Colon (tissue), 2 donors: ENCODE data around the gene PGR.

Experiments used
- FAIRE-seq: peaks from 2 replicates; lab custom pipeline; 2012; peaks lifted over from hg19 to GRCh38; lab: Jason Lieb, UNC
- donor health status: control.
- donor health status: control.

Gene PGR

DNA sequence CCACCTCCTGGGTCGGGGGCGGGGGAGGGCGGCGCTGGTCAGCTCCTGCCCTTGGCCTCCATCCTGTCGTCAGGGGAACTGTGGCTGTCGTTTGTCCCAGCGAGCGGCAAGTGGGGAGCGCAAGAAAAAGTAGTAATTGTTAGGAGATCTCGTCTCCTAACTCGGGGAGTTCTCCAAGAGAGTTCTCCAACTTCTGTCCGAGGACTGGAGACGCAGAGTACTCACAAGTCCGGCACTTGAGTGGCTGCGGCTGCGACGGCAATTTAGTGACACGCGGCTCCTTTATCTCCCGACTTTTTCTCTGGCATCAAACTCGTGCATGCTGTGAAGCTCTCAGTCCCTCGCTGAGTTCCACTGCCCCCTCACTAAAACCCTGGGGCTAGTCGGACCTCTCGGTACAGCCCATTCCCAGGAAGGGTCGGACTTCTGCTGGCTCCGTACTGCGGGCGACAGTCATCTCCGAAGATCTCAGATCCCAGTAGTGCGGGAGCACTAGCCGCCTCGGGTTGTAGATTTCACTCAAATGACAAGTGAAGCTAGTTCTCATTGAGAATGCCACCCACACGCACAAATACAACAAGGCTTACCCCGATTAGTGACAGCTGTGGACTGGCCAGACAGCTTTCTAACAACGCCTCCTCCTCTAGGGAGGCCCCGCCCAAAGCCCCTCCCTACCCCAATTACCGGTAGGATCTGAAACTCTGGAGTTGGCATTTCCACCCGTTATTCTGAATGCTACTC is at the start of gene PGR:
TSS of gene PGR (minus strand) at position 611 of the 741 bp plus-strand sequence. CDS start 743 bp downstream, outside the sequence.
- no peak for FAIRE-seq

DNA sequence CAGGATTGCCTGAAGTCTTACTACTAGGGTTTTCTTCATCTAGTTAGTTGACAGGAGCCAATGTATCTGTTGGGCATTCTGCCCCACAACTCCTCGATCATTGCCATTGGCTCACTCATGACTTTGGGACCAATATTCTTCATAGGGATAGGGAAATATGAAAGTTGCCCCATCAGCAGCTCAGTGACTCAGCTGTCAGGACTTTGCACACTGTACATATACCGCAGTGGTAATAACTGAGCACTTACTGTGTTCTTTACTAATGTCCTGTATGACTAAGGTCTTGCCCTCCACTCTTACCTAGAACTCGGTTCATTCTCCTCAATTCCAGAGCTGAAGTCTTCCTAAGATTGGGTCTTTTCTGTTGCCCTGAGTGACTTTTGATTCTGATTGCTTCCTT is 46.8 kb upstream of the PGR start:
- FAIRE-seq = no peak

DNA sequence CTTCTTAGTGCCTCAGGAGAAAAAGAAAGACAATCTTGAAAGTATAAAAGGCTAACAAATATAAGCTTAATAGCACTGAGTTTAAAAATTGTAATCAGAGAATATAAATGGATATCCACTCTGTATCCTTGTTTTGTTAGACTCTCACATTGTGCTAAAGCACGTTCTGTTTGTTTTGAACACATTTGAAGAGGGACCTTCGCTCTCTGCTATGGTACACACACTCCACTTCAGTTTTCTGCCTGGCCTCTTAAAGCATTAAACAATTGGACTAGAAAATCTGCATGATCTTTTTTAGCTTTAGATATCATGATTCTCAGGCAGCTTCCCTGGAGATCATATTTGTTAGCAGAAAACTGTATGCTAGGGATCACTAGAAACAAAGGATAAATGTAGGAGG is 40.3 kb upstream of the PGR start:
- no peak for FAIRE-seq

DNA sequence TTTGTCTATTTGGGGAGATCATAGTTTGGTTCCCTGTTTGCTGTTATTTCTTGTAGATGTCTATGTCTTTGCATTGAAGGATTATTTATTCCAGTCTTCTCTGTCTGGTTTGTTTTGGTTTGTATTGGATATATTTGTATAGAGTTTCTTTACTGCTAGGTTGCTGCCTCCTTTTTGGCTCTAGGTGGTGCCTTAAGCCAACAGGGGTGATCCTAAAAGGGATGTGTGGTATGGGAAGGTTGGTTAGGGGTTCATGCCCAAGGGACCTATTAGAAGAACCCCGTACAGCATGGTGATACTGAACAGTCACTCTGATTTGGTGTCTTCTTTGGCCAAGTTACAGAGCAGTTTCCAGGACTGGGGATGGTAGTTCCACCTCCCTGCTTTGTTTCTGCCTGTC is 36.4 kb upstream of the PGR start:
- FAIRE-seq = no peak

DNA sequence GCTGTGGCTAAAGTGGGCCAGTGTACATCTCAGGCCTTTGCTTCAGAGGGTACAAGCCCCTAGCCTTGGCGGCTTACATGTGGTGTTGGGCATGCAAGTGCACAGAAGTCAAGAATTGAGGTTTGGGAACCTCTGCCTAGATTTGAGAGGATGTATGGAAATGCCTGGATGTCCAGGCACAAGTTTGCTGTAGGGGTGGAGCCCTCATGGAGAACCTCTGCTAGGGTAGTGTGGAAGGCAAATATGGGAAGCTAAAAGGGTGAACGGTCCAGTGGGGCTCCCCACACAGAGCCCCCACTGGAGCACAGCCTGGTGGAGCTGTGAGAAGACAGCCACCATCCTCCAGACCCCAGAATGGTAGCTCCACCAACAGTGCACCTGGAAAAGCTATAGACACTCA is 28.5 kb upstream of the PGR start:
- no peak for FAIRE-seq

DNA sequence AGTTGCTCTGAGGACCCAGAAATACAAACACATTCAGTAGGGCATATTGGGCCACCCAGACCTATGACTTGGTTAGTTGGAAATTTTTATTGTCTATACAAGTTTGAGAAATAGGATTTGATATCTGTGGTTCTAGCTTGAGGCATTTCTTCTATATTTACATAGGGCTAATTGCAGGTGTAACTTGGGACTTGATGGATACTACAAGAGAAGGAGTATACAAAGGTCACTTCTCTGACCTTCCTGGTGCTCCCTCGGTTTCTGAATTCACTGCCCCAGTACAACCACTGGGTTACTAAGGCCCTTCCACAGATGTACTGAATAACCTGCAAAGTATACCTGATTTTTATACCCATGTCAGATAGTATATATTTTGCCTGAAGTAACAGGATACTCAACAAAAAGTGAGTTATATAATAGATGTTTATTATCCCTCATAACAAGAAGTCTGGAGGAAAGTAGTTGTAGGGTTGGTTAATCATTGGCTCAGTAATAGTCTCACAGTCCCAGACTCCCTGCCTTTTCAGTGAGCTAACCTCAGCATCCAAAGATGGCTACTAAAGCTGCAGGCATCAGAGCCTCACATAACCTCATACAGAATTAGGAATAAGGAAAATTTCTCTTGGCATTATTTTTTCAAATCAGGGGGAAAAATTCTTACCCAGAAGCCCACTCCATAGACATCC is 8.8 kb upstream of the PGR start:
- no peak for FAIRE-seq

DNA sequence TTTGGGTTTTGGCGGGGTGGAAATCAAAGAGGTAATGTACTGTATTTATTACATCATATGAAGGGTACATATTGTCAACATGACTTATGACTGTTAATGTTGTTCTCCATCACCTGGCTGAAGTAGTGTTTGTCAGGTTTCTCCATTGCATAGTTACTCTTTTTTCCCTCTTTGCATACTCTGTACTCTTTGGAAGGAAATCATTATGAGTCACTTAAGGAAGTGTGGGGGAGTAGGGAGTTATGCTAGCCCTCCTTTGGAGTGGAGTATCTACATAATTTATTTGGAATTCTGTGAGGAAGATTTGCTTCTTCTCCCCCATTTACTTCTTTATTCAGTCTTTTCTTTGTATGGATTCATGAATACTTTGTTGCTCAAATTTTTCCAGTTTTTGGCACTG is 3.6 kb upstream of the PGR start:
- FAIRE-seq = no peak

DNA sequence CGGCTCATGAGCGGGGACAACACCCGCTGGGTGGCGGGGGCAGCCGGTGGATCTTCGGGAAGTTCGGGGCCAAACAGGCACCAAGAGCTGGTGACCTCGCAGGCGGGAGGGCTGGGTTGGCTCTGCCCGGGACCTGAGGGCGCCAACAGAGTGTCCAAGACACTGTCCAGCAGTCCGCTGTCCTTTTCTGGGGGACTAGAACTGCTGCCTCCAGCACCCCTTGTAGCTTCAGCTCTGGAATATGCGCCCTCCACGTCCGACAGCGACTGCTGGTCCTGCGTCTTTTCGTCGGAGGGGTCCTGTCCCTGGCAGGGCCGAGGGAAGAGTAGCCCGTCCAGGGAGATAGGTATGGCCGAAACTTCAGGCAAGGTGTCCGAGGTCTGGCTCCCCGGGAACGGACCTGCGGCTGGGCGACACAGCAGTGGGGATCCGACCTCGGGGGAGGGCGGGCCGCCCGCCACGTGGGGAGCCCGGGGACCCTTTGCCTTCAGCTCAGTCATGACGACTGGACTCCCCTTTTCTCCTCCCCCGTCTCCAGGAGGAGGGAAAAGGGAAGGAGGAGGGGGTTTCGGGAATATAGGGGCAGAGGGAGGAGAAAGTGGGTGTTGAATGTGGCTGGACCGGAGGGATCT is 926 bp downstream of the PGR start:
- FAIRE-seq = no peak

DNA sequence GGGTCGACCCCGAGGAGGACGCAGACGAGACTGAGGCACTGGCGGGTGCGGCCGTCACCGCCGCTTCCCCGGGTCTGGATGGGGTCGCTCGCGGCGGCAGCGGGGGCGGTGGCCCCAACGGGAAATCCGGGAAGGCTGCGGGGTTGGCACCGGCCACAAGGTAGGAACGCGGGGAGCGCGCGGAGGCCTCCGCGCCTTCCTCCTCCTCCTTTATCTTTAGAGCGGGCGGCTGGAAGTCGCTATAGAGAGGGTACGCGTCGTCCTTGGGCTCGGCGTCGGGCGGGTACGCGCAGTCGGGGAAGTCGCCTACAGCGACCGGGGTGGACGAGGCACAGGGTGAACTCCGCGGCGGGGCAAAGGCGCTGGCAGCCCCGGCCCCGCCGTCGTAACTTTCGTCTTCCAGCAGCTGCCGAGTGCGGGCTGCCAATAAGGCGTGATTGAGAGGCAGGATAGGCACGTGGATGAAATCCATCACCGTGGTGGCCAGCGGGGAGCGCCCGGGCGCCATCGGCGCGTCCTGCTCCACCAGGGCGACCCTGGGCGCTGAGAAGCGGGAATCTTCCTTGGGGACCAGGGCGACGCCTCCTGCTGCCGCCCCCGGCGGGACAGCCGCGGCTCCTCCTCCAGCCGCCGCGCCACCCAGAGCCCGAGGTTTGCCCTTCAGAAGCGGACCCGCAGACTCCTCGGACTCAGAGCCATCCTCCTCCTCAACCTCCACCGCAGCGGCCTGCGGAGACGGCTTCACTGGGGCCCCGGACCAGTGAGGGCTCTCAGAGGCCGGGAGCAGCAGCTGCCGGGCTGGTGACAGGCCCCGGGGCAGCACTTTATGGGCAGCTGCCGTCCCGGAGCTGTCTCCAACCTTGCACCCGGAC is 1.7 kb downstream of the PGR start:
- FAIRE-seq = no peak

DNA sequence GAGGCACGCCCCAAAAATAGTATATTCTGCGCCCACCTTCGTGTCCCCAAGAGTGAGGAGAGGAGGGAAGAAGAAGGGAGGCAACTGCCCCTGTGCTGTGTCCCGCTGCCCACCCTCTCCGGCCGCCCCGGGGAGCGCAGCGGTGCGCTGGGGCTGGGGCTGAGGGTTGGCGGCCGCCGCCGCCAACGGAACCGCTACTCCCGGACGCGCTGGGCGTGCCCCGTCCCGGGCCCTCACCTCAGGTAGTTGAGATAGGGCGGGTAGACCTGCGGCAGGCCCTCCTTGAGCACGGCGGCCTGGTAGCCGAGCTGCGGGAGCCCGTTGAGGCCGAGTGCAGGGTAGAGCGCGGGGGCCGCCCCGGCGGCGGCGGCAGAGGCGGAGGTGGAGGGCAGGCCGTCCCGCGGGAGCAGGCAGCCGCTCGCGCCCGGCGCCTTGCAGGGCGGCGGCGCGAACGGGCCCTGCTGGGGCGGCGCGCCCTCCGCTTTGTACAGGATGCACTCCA is 2.4 kb downstream of the PGR start:
- no peak for FAIRE-seq

DNA sequence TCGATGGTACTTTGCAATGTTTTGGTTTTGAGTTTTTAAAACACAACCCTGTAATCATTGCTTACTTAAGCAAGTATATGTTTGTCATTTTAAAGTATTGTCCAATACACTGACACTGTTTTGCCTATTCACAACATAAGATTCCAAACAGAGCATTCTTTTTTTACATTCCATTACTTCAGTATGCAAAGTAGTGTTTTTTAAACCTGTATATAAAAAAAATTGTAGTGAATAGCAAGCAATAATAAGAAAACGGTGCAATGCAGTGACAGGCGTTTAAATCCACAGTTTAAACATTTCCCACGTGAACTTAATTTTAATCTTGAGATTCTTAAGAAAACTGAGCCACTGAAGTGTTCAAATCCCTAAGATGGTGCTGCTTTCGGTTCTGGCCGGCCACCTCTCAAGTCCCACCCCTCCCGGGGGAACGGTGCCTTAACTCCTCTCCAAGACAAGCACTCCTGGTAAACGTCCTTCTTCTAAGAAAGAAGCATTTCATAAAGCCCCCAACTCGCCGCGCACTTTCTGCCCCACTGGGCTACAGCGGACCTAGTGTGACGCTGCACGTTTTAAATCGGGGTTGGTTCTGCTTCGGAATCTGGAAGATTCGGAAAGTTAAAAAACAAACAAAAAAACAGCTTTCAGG is 2.9 kb downstream of the PGR start:
- no peak for FAIRE-seq

DNA sequence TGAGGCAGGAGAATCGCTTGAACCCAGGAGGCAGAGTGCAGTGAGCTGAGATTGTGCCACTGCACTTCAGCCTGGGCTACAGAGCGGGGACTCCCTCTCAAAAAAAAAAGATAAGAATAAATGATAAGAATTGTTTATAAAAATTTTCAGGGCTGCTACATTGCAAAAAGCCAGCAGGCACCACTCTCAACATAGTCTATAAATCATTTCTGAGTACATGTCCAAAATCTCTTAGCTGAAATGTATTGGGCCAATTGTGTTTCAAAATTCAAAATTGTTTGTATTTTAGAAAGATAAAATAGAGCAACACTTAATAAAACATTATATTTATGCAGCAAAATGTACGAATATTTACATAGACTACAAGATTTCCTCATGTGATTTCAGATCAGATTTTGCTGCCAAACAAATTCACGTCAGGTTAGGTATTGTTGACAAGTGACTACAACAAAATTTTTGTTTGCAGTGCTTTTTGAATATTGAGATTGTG is 13.9 kb downstream of the PGR start:
- no peak for FAIRE-seq

DNA sequence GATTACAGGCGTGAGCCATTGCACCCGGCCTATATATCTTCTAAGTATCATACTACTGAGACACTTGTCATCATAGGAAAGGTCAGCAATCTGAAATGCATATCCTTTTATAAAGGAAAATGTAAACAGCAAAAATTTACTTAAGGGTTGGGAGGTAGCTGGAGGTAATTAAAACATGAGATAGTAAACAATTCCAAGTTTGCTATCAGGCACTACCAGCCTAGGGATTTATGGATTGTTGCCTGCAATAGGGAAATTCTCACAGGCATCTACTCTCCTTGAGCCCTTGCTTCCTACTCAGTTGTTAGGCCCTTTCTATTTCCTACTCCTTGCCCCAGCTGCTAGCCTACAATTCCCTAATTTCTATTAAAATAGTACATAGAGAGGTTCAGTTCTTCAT is 16.1 kb downstream of the PGR start:
- no peak for FAIRE-seq

DNA sequence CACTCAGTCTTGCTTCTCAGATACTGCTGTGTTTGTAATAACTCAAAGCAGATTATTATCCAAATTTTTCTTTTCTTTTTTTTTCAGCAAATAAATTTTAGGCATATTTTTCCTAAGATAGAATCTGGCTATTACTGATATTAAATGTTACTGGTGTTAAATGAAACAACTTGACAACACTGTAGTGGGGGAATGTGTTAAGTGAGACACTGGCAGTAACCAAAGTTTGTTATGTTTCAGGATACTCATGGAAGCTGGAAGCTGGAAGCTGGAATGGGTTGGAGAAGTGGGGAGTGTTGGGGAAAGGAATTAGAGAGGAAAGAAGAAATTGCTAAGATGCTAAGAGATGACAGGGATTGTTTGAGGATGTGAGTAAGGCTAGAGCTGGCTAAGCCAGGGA is 24.9 kb downstream of the PGR start:
- FAIRE-seq = no peak

DNA sequence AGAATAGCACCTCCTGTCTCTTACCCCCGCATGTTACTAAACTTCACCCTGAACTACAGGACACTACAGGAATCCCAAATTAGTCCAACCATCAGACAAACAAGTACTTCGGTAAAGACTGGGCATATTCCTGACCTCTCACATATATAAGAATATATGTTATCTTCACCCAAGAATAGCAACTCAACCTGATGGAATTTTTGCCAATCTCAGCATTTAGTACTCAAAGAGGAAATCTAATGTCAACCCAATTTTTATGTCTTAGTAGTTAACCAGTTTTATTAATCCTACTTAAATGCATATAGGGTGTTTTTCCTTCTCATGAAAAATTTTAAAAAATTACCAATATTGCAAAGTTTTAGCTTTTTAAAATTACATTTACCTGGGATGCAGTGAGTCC is 26.2 kb downstream of the PGR start:
- no peak for FAIRE-seq

DNA sequence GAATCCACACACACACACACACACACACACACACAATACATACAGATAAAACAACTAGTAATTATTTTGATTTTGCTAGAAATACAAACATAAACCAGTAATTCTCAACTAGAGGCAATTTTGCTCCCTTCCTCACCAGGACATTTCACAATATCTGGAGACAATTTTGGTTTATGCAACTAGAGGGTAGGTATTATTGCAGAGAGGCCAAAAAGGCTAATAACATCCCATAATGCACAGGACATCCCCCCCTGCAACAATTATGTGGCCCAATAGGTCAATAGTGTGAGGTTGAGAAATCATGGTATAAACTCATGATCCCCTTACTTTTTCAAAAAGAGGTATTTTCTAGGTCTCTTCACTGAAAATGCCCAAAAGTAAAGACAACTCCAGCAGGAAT is 29.0 kb downstream of the PGR start:
- FAIRE-seq = no peak

DNA sequence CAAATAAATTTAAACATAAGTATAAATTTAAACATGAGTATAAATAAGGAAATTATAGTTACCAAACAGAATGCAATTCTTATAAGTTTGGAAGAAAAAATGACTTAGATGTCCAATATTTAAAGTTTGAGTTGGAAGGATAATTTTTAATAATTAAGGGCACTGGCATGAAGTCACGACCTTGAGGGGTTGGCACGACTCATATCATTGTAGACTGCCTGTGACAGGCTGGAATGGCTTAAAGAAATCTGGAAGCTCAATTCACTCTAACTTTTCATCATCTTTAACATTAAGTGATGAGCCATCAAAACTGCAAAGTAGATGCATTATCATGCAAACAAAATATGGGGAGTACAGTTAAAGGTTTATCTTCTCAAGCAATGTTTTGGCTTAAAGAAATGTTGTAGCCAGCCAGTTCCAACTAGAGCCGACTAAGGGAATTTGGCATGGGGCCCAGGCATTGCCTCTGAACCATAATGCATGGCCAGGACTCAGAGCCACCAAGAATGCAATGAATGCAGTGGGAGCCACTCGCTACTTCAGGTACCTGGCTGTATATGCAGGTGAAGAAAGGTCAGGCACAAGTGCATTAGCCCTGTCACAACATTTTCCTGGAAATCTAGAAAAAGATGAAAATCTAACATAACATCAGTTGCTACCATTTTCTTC is 33.4 kb downstream of the PGR start:
- no peak for FAIRE-seq

DNA sequence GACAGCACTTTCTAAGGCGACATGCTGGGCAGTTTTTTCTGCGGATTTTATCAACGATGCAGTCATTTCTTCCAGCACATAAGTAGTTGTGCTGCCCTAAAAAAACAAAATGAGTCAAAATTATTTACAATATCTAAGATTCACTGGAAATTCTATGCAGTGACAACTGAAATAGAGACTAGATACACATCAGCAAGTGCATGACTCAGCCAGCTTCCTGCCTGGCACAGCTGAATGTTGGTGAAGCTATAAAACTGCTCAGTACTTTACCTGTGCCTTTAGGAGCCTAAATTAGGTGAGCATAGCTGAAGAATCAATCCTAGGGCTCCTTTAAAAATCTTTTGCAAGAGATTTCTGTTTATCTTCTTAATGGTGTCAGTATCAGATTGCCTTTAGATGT is 37.8 kb downstream of the PGR start:
- FAIRE-seq = no peak

DNA sequence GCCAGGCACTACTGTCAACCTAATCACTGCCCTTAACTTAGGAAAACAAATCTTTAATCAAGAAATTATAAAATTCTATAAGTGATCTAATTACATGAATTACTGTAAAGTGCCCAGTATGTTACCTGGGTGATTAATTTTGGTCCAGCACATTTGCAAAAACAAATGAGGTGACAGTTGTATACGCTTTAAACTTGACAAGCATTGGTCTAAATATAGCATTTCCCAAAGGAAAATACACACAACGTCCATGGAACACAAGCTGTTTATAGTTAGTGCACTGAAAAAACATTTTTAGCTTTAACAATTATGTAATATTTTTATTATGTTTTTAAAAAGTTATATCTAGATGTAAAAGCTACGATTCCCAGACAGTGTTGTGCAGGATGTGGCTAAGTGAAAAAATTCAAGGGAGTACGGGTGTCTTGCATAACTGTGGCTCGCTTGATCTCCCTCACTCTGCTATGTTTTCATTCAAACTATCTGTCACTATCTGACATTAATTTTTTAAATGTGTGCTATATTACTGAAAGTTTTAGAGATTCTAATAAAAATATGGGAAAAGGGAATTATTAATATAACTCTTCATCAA is 38.8 kb downstream of the PGR start:
- FAIRE-seq = no peak

DNA sequence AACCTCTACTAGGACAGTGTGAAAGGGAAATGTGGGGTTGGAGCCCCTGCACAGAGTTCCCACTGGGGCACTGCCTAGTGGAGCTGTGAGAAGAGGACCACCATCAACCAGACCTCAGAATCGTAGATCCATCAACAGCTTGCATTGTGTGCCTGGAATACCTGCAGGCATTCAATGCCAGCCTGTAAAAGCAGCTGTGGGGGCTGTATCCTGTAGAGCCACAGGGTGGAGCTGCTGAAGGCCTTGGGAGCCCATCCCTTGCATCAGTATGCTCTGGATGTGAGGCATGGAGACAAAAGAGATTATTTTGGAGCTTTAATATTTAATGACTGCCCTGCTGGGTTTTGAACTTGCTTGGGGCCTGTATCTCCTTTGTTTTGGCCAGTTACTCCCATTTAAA is 46.3 kb downstream of the PGR start:
- no peak for FAIRE-seq

DNA sequence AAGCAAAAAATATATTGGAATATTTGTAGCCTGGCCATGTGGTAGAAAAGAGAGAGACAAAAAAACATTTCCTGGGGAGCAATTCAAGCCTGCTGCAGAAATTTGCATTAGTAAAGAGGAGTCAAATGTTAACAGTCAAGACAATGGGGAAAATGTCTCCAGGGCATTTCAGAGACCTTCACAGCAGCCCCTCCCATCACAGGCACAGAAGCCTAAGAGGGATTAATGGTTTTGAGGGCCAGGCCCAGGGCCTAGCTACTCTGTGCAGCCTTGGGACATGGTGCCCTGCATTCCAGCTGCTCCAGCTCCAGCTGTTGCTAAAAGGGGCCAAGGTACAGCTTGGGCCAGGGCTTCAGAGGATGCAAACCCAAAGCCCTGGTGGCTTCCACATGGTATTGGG is 46.8 kb downstream of the PGR start:
- no peak for FAIRE-seq
